ENCODE data around the gene KBTBD7. TPM values are rescaled to one million over a fixed set of nuclear protein-coding genes. Genes with fewer than 3 reads are reported as not detected.

The KBTBD7 gene
- total and polyA plus RNA-seq, 2 donors (not counting 3 experiments of a cell fraction or from before 2014, with no cell fraction given), result 2.1 to 4.4 TPM

GRCh38 chr13:41231786-41232185, 37.4 kb upstream of the KBTBD7 start:
- H4K20me1 ChIP-seq (replicated peaks; ENCODE audit: control insufficient read depth, extremely low read depth, insufficient read depth, low read length), result no peaks in the 10 kb centered on the region
- CTCF ChIA-PET, result interaction anchor here (0.6 to 3.0 kb wide), 7 partner anchors 10 to 1142 kb away, joined by 3 to 22 read pairs (median 3); no protein-coding TSS in a partner anchor
- no TSS peak for BruUV-seq (replicated peaks)
- intact Hi-C loops (cut with micrococcal nuclease) (no loop called here), dilution Hi-C loops (cut with MboI; ENCODE audit: extremely low pct_ligation_motif_present, low sequenced_read_pairs) (no loop called here)
- POLR2A ChIA-PET, result interaction anchor here (1.5 kb wide), 1 partner anchor 171 kb away, joined by 4 read pairs; the partner anchor contains the start of gene WBP4
- no peak overlapping the region for H3K4me2 ChIP-seq (ENCODE audit: insufficient read depth, low read length)
- no peak overlapping the region for H2AFZ ChIP-seq (ENCODE audit: low read depth, low read length)
- H3K4me1 ChIP-seq (ENCODE audit: control insufficient read depth, extremely low read depth, insufficient read depth, low read length), result no peaks in the 10 kb centered on the region
- peak; percentile 46 for DNase-seq (ENCODE audit: low read depth, low spot score)
- H3K27me3 ChIP-seq (ENCODE audit: control insufficient read depth in 2 of 2, insufficient read depth in 2 of 2, low read length in 2 of 2), result no peaks in the 10 kb centered on the region
- FAIRE-seq, result no peak
- no peaks in the 10 kb centered on the region for H3K36me3 ChIP-seq (ENCODE audit: control insufficient read depth in 2 of 2, extremely low read depth in 1 of 2, insufficient read depth in 2 of 2, low read length in 2 of 2)
- no peaks in the 10 kb centered on the region for H3K9me3 ChIP-seq (replicated peaks; ENCODE audit: control insufficient read depth, insufficient read depth, low read length)
- peaks cover 2% of the 10 kb centered on the region for H3K9me1 ChIP-seq (replicated peaks; ENCODE audit: control insufficient read depth, extremely low read depth, insufficient read depth, low read length)
- no peak overlapping the region for H3K4me3 ChIP-seq (replicated peaks in 1 of 3; ENCODE audit: insufficient read depth in 1 of 3, low read depth in 1 of 3, low read length in 3 of 3)
- H3K79me2 ChIP-seq (ENCODE audit: control insufficient read depth, insufficient read depth, low read length), result no peaks in the 10 kb centered on the region
- H3K9ac ChIP-seq (replicated peaks; ENCODE audit: extremely low read depth, insufficient read depth, low read length), result no peak overlapping the region
- no peak overlapping the region for H3K27ac ChIP-seq (ENCODE audit: insufficient read depth, low read depth, low read length)
- no peak for TF ChIP-seq GATA2 (IDR thresholded peaks at IDR 0.05; ENCODE audit: insufficient read depth, insufficient read length, low read depth, low read length)
- no peak for TF ChIP-seq CTCF (IDR thresholded peaks at IDR 0.05; ENCODE audit: extremely low read depth in 1 of 2, insufficient read depth in 1 of 2, low read depth in 1 of 2, low read length in 2 of 2)
- no peak for TF ChIP-seq EZH2 (IDR thresholded peaks at IDR 0.05; ENCODE audit: borderline replicate concordance, low read depth, low read length, severe bottlenecking)
- TF ChIP-seq JUN (IDR thresholded peaks at IDR 0.05; ENCODE audit: borderline replicate concordance, insufficient read depth, insufficient read length, low read depth), result no peak
- TF ChIP-seq POLR2A (IDR thresholded peaks at IDR 0.05; ENCODE audit: low read depth, low read length), result no peak
- TF ChIP-seq FOS (IDR thresholded peaks at IDR 0.05; ENCODE audit: borderline replicate concordance, insufficient read depth, low read length), result no peak
- no peak for TF ChIP-seq MYC (IDR thresholded peaks at IDR 0.05; ENCODE audit: low read depth, low read length)
- TF ChIP-seq MAX (IDR thresholded peaks at IDR 0.05; ENCODE audit: insufficient read depth, insufficient read length), result no peak
- TF ChIP-seq POLR2AphosphoS5 (IDR thresholded peaks at IDR 0.05; ENCODE audit: insufficient read depth, low read depth, low read length), result no peak

Measured in endothelial cell of umbilical vein (primary cell).